GM21576 (cell line): ENCODE data around the gene MAN2A2.
A peak's percentile ranks its signal among the peaks of the same experiment; 100 is the strongest.

ENCODE experiments used
- ATAC-seq: cut with Tn5 transposase; IDR thresholded peaks from one replicate; pipeline ENCODE4 v1.9.1; 2021; ENCODE audit warnings: mild to moderate bottlenecking, moderate library complexity; ENCODE audit not compliant: unreplicated experiment

Gene MAN2A2

GRCh38 chr15:90902840-90903732, at the start of gene MAN2A2:
Gene MAN2A2, plus strand, starts transcription at chr15:90903302. Its CDS starts 906 bp downstream, at chr15:90904208.
- peak; percentile 51 for ATAC-seq

GRCh38 chr15:90855139-90855538, 48.0 kb upstream of the MAN2A2 start:
- no peak for ATAC-seq

GRCh38 chr15:90857337-90857736, 45.8 kb upstream of the MAN2A2 start:
- ATAC-seq: no peak

- ATAC-seq: no peak
Measured at GRCh38 chr15:90857883-90858443, 45.1 kb upstream of the MAN2A2 start.

- ATAC-seq: no peak
Measured at GRCh38 chr15:90859234-90860131, 43.6 kb upstream of the MAN2A2 start.

GRCh38 chr15:90860450-90860849, 42.7 kb upstream of the MAN2A2 start:
- no peak for ATAC-seq

- no peak for ATAC-seq
Measured at GRCh38 chr15:90860942-90861675, 42.0 kb upstream of the MAN2A2 start.

GRCh38 chr15:90862487-90862886, 40.6 kb upstream of the MAN2A2 start:
- ATAC-seq: no peak

GRCh38 chr15:90862964-90863778, 39.9 kb upstream of the MAN2A2 start:
- ATAC-seq: no peak

- ATAC-seq: no peak
Measured at GRCh38 chr15:90863987-90864386, 39.1 kb upstream of the MAN2A2 start.

GRCh38 chr15:90864507-90864906, 38.6 kb upstream of the MAN2A2 start:
- ATAC-seq: no peak

GRCh38 chr15:90865702-90866101, 37.4 kb upstream of the MAN2A2 start:
- no peak for ATAC-seq

- ATAC-seq: no peak
Measured at GRCh38 chr15:90866161-90866715, 36.9 kb upstream of the MAN2A2 start.

GRCh38 chr15:90866800-90867199, 36.3 kb upstream of the MAN2A2 start:
- ATAC-seq: no peak

- ATAC-seq: no peak
Measured at GRCh38 chr15:90868261-90868689, 34.8 kb upstream of the MAN2A2 start, which contains the start of gene FURIN. Gene FURIN, plus strand, starts transcription at chr15:90868588. Its CDS starts 7,153 bp downstream, at chr15:90875741.

- no peak for ATAC-seq
Measured at GRCh38 chr15:90869140-90869541, 34.0 kb upstream of the MAN2A2 start.

GRCh38 chr15:90869601-90870353, 33.3 kb upstream of the MAN2A2 start:
- ATAC-seq: no peak

- ATAC-seq: no peak
Measured at GRCh38 chr15:90870354-90871138, 32.6 kb upstream of the MAN2A2 start.
